Measurements from ENCODE around the gene PNKD. TPM values are rescaled to one million over a fixed set of nuclear protein-coding genes. Genes with fewer than 3 reads are reported as not detected.

PNKD gene
- total RNA-seq, 4 donors from 2014 or later, result 63.9 to 690 (median 70.4) TPM

DNA sequence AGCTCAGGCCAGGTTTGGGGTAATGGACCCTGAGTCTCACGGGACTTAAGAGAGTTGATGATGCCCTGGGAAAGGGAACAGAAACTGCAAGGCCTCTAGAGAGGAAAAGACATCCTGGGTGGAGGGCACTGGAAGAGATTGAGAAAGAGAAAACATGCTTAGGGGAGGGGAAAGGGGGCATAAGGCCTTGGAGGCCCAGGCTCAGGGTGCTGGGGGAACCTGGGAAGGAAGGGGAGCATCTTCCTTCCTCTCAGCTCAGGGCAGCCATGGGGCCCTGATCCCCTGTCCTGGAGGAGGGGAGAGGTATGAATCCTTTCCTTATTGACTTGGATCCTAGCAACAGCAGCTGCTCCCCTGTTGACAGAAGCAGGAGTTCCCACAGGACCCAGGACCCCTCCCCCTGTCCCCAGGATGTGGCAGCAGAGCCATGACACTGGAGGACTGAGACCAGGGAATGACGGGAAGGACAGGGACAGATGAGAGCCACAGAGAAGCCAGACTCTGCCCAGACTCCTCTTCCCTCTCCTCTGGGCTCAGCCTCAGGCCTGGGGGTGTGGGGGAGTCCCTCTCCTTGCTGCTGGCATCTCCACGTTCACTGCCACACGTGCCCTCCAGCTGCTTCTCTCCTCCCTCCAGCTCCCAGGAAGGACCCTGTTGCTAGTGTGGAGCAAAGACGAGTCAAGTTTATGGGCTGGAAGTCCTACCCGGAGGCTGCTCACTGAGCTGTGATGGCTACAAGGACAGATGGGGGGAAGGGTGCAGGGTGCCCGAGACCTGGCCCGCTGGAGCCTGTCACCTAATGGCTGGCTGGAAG is 8.7 kb upstream of the PNKD start:
- Histone ChIP-seq H3K27ac (peak overlapping the region; percentile 21 to 83 (median 58)), H3K4me1 (peaks cover 0 to 76% (median 9%) of the 10 kb centered on the region in 4 donors), H3K36me3 (peaks cover 0 to 35% (median 0%) of the 10 kb centered on the region in 3 donors), H3K9me3 (no peaks in the 10 kb centered on the region), H3K27me3 (no peaks in the 10 kb centered on the region), H3K4me3 (no peak overlapping the region)
- no peak for TF ChIP-seq POLR2A (IDR thresholded peaks at IDR 0.05)
- TF ChIP-seq, protein P1, sequence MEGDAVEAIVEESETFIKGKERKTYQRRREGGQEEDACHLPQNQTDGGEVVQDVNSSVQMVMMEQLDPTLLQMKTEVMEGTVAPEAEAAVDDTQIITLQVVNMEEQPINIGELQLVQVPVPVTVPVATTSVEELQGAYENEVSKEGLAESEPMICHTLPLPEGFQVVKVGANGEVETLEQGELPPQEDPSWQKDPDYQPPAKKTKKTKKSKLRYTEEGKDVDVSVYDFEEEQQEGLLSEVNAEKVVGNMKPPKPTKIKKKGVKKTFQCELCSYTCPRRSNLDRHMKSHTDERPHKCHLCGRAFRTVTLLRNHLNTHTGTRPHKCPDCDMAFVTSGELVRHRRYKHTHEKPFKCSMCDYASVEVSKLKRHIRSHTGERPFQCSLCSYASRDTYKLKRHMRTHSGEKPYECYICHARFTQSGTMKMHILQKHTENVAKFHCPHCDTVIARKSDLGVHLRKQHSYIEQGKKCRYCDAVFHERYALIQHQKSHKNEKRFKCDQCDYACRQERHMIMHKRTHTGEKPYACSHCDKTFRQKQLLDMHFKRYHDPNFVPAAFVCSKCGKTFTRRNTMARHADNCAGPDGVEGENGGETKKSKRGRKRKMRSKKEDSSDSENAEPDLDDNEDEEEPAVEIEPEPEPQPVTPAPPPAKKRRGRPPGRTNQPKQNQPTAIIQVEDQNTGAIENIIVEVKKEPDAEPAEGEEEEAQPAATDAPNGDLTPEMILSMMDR (IDR thresholded peaks at IDR 0.05), result no peak
- DNase-seq, result no peak

GRCh38 chr2:218262237-218262600 is 8.1 kb upstream of the PNKD start:
- no peak overlapping the region for H3K4me3 ChIP-seq
- no peak for TF ChIP-seq POLR2A (IDR thresholded peaks at IDR 0.05)
- TF ChIP-seq, protein P1 (IDR thresholded peaks at IDR 0.05), result no peak
- DNase-seq, result no peak
- no peaks in the 10 kb centered on the region for H3K9me3 ChIP-seq
- H3K27ac ChIP-seq, result peak overlapping the region in 2 of 4 donors; percentile 74 to 83
- peaks cover 0 to 35% (median 0%) of the 10 kb centered on the region in 3 donors for H3K36me3 ChIP-seq
- H3K27me3 ChIP-seq, result no peaks in the 10 kb centered on the region
- H3K4me1 ChIP-seq, result peaks cover 0 to 76% (median 8%) of the 10 kb centered on the region in 4 donors

DNA sequence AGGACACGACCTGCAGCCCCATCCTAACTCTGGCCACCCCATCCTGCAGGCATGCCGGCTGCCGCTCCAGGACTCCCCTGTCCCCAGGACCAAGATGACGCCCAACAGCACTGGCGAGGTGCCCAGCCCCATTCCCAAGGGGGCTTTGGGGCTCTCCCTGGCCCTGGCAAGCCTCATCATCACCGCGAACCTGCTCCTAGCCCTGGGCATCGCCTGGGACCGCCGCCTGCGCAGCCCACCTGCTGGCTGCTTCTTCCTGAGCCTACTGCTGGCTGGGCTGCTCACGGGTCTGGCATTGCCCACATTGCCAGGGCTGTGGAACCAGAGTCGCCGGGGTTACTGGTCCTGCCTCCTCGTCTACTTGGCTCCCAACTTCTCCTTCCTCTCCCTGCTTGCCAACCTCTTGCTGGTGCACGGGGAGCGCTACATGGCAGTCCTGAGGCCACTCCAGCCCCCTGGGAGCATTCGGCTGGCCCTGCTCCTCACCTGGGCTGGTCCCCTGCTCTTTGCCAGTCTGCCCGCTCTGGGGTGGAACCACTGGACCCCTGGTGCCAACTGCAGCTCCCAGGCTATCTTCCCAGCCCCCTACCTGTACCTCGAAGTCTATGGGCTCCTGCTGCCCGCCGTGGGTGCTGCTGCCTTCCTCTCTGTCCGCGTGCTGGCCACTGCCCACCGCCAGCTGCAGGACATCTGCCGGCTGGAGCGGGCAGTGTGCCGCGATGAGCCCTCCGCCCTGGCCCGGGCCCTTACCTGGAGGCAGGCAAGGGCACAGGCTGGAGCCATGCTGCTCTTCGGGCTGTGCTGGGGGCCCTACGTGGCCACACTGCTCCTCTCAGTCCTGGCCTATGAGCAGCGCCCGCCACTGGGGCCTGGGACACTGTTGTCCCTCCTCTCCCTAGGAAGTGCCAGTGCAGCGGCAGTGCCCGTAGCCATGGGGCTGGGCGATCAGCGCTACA is 7.4 kb upstream of the PNKD start:
- TF ChIP-seq, protein P1 (IDR thresholded peaks at IDR 0.05), result no peak
- peaks cover 0 to 76% (median 6%) of the 10 kb centered on the region in 4 donors for H3K4me1 ChIP-seq
- no peak for DNase-seq

GRCh38 chr2:218263817-218264641 is 6.3 kb upstream of the PNKD start:
- H3K27me3 ChIP-seq, result no peaks in the 10 kb centered on the region
- peak overlapping the region in 3 of 4 donors; percentile 79 to 87 (median 85) for H3K27ac ChIP-seq
- H3K36me3 ChIP-seq, result peaks cover 0 to 42% (median 0%) of the 10 kb centered on the region in 3 donors
- no peaks in the 10 kb centered on the region for H3K9me3 ChIP-seq
- peaks cover 4 to 75% (median 7%) of the 10 kb centered on the region in 4 donors for H3K4me1 ChIP-seq
- TF ChIP-seq, protein P1 (IDR thresholded peaks at IDR 0.05), result peak in 1 of 6 experiments; percentile 26
- peak in 1 of 2 donors; percentile 16 for TF ChIP-seq POLR2A (IDR thresholded peaks at IDR 0.05)
- peak in 1 of 3 donors; percentile 64 for DNase-seq
- peak overlapping the region in 1 of 4 donors; percentile 11 for H3K4me3 ChIP-seq

More for the DNA sequence above, 7.4 kb upstream of the PNKD start:
- no peaks in the 10 kb centered on the region for H3K27me3 ChIP-seq
- H3K27ac ChIP-seq, result peak overlapping the region in 3 of 4 donors; percentile 79 to 87 (median 85)
- peaks cover 0 to 42% (median 0%) of the 10 kb centered on the region in 3 donors for H3K36me3 ChIP-seq
- H3K4me3 ChIP-seq, result no peak overlapping the region
- H3K9me3 ChIP-seq, result no peaks in the 10 kb centered on the region

All from Peyer's patch (tissue), 4 donors.